Activated CD4-positive, alpha-beta T cell treated with anti-CD3 and anti-CD28 coated beads, Interleukin-2, amount 50 U/mL, for 1 hour (primary cell): ENCODE data around the gene CLSTN1.

ENCODE experiments used
- DNase-seq: peaks from one replicate; pipeline ENCODE4 v3.0.0-alpha.2; 2020

Gene CLSTN1

GRCh38 chr1:9850442-9851162, 26.8 kb upstream of the CLSTN1 start:
- DNase-seq: no peak

GRCh38 chr1:9849691-9850441, 26.1 kb upstream of the CLSTN1 start:
- no peak for DNase-seq

- DNase-seq: no peak
Observed at GRCh38 chr1:9848022-9848421, 24.3 kb upstream of the CLSTN1 start.

- DNase-seq: no peak
Observed at GRCh38 chr1:9847269-9847668, 23.5 kb upstream of the CLSTN1 start.

GRCh38 chr1:9846611-9847171, 22.9 kb upstream of the CLSTN1 start:
- DNase-seq: no peak

GRCh38 chr1:9845914-9846313, 22.1 kb upstream of the CLSTN1 start:
- no peak for DNase-seq

- DNase-seq: no peak
Observed at GRCh38 chr1:9844756-9845155, 21.0 kb upstream of the CLSTN1 start.

- no peak for DNase-seq
Observed at GRCh38 chr1:9844106-9844505, 20.3 kb upstream of the CLSTN1 start.

- no peak for DNase-seq
Observed at GRCh38 chr1:9843576-9843945, 19.8 kb upstream of the CLSTN1 start.

GRCh38 chr1:9842781-9843575, 19.2 kb upstream of the CLSTN1 start:
- DNase-seq: no peak

- DNase-seq: no peak
Observed at GRCh38 chr1:9842073-9842711, 18.4 kb upstream of the CLSTN1 start.

GRCh38 chr1:9841460-9841859, 17.7 kb upstream of the CLSTN1 start:
- DNase-seq: no peak

GRCh38 chr1:9840176-9840575, 16.4 kb upstream of the CLSTN1 start:
- no peak for DNase-seq

GRCh38 chr1:9838946-9839345, 15.2 kb upstream of the CLSTN1 start:
- no peak for DNase-seq

- DNase-seq: no peak
Observed at GRCh38 chr1:9836632-9836960, 12.8 kb upstream of the CLSTN1 start.

GRCh38 chr1:9835758-9836631, 12.2 kb upstream of the CLSTN1 start:
- DNase-seq: no peak

- DNase-seq: no peak
Observed at GRCh38 chr1:9835404-9835757, 11.6 kb upstream of the CLSTN1 start.

- no peak for DNase-seq
Observed at GRCh38 chr1:9833632-9834031, 9.9 kb upstream of the CLSTN1 start.

- DNase-seq: no peak
Observed at GRCh38 chr1:9827558-9828185, 3.9 kb upstream of the CLSTN1 start.

GRCh38 chr1:9826616-9827015, 2.9 kb upstream of the CLSTN1 start:
- no peak for DNase-seq

GRCh38 chr1:9826087-9826486, 2.3 kb upstream of the CLSTN1 start:
- no peak for DNase-seq
